NCI-H2107 treated with DMSO at 0.1 percent for 48 hours (cell line): ENCODE data around the gene LEFTY1.

Source experiments
- DNase-seq: peaks from one replicate; lab custom pipeline; 2025; ENCODE audit not compliant: unreplicated experiment; lab: John Stamatoyannopoulos, UW

The LEFTY1 gene

DNA sequence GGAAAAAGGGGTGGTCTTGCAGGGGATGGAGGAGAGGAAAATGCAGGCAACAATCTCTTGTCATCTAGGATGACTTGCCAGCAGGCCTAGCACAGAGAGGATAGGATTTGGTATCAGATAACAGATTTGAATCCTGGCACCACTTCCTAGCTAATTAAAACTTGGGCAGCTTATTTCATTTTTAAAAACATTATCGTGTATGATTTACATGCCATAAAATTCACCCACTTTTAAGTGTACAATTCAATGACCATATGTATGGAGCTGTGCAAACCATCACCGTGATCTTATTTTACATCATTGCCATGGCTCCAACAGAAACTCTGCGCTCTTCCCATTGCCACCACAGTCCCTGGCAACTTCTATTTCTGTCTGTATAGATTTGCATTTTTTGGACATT lies 28.2 kb upstream of the LEFTY1 start:
- DNase-seq, result no peak

DNA sequence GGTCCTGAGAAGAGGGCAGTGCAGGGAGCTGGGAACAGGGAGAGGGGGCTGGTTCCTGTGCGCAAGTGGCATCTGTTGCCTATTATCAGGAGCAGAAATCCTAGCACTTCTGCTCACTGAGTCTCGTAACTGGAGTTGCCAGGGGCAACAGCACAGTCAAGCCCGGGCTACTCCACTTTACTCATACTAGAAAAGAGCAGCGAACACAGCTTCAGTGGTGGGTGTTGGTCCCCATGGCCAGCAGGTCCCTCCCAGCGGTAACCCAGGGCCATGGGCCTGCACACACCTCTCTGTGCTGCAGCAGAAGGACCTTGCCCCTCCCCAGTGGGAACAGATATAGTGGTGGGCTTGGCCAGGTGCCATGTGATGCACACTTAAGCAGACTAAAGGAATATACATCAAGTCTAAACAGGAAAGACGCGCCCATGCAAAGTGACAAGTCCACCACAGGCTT lies 26.6 kb upstream of the LEFTY1 start:
- peak; percentile 17 for DNase-seq

DNA sequence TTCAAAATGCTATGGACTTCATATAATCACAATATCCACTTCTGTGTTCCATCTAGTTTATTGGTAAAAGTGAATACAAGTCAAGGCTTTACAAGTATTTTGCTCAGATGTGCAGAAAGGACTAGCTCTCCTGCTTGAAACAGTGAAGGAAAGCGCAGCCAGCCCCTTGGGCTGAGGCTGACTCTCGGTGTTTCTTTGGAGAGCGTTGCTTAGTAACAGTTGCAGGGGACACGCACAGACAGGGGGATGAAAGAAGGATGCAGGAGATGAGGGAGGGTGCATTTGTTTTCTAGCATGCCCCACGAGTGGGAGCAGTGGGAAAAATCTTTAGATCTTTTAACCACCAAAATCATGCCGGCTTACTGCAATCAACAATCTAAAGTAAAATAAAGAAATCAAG lies 26.0 kb upstream of the LEFTY1 start:
- no peak for DNase-seq

DNA sequence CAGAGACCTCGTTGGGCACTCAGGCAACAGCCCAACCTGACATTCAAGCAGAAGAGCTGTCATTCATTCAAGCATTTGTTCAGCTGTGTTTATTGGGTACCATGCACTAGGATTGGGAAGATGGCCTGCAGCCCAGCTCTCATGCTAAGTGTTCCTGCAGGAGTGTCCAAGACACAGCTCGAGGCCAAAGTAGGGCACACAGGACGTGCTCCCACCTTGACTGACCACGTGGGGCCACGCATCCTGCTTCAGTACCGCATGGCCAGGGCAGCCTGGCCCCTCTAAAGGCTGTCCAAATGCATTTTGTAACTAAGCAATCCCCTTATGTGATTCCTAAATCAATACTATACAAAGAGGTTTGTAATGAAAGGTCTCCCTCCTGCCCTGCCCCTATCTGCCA lies 25.4 kb upstream of the LEFTY1 start:
- DNase-seq, result no peak

DNA sequence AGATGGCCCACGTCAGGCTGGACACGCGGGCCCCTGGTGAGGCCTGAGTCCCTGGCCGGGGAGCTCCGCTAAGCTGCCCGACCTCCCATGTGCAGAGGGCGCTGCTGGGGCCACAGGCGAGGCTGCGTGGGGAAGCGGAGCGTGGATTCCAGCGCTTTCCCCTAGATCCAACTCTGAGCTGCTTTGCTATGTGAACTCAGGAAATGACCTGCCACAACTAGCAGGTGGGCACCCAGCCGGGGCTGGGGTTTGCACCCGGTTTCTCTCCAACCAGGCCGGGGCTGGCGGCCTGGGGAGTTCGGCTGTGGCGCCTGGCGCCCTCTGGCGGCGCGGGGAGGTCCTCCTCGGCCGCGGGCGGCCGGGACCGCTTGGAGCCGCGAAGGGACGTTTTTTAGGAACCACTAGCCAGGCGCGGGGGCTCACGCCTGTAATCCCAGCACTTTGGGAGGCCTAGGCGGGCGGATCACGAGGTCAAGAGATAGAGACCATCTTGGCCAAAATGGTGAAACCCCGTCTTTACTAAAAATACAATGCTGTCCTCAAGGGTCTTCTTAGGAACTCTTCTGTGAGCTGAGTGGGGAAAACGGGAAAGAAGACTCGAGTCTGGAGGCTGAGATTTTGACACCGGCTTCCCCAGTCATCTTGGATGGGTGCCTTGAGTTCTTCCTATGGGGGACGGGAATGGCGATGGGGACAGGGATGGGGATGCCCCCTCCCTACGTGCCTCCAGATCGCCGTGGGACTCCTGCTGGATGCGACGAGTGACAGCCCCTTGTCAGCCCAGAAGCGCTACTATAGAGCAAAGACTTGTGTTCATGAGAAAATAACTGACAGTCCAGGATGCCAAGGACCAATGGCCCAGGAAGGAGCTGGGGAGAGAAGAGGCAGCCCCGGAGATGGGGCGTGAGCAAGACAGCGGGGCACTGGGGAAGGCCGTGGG lies 22.5 kb upstream of the LEFTY1 start:
- no peak for DNase-seq

DNA sequence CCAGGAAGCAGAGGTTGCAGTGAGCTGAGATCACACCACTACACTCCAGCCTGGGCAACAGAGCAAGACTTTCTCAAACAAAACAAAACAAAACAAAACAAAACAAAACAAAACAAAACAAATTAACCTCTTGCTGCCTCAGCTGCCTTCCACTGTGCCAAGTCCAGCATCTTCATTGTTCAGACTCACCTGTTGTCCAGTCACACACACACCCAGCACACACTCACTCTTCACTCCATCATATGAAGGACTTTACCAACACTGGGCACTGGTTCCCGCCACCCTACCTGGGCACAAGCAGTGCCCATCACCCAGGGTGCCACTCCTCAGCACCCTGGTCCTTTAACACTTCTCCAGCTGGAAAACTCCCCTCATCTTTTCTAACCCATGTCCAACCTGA lies 20.5 kb upstream of the LEFTY1 start:
- no peak for DNase-seq

DNA sequence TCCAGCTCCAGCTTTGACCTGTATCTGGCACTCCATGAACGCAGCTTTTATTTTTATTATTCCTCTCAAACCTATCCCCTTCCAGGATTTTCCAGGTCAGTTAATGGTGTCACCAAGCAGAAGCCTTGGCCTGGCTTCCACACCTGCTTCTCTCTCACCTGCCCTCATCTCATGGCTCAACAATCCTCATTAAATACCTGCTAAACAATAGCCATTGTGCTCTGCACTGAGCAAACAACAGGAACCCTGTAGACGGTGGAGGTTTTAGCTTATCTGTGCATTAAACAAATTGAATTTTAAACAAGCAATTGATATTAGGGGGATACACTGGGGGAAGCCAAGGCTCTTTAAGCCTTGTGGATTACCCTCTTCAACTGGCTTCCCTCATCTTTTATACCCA lies 19.8 kb upstream of the LEFTY1 start:
- peak; percentile 84 for DNase-seq

DNA sequence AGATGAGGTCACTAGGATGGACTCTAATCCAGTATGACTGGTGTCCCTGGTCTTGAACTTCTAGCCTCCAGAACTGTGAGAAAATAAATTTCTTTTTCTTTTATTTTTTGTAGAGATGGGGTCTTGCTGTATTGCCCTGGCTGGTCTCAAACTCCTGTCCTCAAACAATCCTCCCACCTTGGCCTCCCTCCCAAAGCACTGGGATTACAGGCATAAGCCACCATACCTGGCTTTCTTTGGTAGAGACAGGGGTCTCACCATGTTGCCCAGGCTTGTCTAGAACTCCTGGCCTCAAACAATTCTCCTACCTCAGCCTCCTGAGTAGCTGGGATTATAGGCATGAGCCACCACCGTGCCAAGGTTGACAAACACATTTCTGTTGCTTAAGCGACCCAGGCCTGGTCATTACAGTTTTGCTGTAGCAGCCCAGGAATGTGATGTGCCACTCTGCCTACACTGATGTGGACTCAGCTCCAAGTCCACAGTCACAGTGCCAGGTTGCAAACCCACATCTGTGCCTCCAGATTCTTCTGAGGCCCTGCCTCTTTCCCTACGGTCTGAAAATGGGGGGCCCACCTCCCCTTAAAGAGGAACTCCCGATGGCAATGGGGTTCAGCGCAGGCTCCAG lies 19.2 kb upstream of the LEFTY1 start:
- no peak for DNase-seq

DNA sequence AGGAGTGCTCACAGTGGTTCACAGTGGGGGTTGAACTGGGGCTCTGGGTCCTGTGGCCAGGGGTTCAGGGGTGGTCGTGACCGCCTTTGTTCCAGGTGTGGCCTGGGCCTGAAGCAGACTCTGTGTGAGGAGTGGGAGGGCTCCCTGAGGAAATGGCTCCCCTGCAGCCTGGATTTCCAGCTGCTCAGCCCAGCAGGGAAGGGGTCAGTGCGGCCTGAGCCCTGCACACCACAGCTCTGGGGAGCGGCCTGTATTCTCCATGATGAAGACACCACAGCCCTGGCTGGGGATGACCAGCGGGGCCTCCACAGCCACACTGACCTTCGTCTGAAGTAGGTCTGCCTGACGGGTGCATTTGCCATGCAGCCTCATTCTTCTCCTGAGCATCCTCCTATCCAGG lies 18.4 kb upstream of the LEFTY1 start:
- no peak for DNase-seq

DNA sequence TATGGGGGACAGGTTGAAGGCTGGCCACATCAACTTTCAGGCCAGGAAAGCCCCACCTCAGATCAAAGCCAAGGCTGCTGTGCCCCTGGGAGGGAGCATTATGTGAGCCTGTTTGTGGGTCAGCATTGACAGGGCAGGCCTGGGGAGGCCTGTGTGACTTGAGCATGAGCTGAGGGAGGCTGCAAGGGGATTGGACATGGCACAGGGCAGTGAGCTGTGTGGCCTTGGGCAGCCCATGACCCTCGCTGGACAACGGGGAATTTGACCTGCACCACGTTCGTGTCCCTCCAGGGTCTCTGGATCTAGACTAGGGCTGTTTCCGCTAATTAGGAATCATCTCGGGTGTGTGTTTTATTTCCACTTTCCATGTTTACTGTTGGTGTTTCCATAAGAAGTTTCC lies 17.5 kb upstream of the LEFTY1 start:
- DNase-seq, result no peak

DNA sequence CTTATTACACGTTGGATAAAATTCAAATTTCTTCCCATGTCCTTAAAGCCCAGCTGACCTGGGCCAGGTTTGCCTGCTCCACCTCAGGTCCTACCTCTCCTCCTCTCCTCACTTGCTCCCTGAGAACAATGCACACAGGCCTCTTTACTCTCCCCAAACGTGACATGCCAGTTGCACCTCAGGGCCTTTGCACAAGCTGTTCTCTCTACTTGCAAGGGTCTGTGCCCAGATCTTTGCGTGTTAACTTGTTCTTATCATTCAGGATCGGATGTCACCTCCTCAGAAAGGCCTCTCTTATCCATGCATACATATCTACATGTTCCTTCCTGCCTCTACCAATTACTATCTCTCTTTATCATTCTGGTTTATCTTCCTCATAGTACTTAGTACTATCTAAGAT lies 14.7 kb upstream of the LEFTY1 start:
- no peak for DNase-seq

DNA sequence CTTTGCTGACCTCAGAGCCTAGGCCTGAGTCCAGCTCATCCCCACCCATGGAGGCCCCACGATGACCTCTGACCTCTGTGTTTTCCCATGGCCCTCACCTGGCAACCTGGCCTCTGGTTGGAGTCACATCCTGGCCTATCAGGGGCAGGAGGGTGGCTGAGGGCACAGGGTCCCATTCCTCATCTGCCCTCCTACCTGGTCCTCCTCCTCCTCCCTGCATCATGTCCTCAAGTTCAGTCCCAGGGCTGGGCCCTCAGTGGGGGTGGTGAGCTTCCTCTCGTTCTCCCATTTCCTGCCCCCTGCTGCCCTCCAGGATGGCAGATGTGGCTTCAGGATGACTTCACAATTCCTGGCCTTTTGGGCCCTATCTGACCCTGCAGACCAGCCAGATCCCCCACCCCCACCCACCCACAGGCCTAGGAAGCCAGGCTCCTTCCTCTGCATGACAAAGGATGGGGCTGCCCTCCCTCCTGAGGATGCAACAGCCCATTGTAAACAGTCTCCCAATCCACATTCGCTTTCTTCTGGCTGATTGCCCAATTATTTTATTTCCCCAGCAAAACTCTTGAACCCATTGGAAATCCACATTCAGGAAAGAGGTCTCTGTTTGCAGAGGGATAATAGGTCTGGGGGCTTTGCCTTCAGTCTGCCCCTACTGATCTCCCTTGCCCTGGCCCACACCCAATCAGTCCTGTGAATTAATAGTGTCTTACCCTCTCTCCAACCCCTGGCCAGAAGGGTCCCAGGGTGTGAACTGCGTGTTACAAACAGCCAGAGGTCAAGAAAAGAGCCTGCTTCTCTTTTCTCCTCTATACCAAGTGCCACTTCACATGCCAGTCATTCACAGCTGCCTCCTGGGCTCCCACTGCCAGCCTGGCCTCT lies 10.3 kb upstream of the LEFTY1 start:
- no peak for DNase-seq

DNA sequence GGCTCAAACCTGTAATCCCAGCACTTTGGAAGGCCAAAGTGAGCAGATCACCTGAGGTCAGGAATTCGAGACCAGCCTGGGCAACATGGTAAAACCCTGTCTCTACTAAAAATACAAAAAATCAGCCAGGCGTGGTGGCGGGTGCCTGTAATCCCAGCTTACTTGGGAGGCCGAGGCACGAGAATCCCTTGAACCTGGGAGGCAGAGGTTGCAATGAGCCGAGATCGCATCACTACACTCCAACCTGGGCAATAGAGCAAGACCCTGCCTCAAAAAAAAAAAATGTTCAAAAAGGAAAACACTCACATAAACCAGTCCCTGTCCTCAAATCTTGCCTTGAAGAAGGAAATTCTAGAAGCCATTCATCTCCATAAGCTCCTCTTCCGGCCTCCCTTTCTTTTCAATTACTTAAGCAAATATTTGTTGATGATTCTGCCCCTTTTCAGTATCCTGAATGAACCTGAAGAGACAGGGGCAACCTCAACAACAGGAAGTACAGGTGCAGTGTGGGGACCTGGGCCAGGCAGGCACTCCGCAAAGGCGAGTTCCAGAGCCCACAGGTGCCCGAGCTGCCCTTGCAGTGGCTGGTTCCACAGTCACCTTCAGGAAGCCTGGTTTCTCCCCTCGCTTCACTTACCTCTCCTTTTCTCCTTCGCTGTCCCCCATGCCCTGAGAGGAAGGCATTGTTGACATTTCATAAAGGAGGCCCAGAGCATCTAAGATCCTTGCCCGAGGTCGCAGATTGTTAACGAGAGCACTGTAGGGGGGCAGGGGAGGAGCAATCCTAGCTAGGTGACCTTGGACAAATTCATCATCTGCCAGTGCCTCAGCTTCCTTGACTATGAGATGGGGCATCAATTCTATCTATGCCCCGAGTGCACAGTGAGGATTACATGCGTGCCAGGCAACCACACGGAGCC lies 8.9 kb upstream of the LEFTY1 start:
- DNase-seq, result peak; percentile 26

DNA sequence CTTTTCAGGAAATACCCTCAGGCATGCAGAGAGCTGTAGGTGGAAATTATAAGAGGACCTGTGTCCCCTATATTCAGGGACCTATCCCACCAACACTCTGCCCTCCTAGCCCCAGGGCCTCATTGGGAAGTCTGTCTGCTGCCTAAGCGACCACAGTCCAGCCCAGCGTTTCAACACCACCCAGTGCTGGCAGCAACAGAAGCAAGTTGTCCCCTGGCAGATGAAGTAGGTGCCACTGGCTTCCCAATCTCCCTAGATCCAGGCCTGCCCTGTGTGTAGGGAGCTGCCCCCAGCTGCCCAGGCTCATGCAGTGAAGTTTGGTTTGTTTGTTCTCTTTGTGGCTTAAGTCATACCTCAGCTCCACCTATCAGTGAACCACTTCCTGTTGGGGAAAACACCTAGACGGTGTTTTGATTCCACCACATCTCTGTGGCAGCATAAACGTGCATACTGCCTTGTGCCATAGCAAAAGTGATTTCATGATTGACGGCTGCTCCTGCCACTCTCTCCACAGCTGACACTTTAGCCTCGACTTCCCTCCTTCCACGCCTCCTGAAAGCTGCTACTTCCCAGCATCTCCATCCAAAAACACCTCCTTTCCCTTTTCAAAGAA lies 8.1 kb upstream of the LEFTY1 start:
- peak; percentile 68 for DNase-seq

DNA sequence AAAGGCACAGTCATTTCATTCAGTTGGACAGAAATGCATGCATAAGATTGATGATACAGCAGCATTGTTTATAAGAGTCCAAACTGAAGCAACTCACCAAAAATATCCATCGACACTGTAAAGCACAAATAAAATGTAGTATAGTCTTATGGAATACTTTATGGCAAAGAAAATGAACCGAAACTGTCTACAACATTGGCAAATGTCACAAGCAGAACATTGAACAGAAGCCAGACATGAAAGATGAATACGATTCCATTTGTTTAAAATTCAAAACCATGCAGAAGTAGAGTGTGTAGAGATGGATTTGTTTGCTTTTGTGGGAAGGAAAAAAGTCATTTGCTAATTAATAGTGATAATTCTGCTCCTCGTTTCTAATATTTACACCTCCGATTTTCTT lies 7.5 kb upstream of the LEFTY1 start:
- no peak for DNase-seq

DNA sequence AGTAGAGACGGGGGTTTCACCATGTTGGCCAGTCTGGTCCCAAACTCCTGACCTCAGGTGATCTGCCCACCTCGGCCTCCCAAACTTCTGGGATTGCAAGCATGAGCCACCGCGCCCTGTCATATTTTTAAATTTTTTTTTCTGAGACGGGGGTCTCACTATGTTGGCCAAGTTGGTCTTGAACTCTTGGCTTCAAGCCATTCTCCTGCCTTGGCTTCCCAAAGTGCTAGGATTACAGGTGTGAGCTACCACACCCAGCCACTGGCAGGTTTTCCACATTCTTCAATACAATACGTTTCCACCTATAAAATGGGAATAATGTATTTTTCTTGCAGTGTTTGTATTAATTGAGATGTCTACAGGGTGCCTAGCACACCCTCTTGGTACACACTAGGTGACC lies 3.4 kb upstream of the LEFTY1 start:
- no peak for DNase-seq

DNA sequence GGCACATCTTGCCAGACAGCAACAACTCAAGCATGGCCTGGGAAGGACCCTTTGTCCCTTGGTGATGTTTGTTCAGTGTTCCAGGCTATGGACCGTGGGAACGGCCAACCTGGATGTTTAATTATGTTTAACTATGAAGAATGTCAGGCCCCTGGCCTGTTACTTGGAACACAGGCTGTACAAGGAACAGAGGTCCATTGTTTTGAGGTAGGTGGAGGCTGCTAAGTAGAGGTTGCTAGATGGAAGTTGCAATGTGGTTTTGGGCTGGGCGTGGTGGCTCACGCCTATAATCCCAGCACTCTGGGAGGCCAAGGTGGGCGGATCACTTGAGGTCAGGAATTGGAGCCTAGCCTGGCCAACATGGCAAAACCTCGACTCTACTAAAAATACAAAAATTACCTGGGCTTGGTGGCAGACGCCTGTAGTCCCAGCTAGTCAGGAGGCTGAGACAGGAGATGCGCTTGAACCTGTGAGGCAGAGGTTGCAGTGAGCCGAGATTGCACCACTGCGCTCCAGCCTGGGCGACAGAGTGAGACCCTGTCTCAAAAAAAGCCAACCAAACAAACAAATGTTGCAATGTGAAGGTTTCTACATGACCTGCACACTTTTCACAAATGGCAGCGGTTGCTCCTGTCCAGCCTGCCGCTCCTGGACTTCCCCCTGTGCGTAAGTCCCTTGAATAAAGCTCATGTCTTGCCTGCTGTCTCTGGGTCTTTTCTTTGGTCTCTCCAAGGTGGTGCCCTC lies 2.5 kb upstream of the LEFTY1 start:
- no peak for DNase-seq

DNA sequence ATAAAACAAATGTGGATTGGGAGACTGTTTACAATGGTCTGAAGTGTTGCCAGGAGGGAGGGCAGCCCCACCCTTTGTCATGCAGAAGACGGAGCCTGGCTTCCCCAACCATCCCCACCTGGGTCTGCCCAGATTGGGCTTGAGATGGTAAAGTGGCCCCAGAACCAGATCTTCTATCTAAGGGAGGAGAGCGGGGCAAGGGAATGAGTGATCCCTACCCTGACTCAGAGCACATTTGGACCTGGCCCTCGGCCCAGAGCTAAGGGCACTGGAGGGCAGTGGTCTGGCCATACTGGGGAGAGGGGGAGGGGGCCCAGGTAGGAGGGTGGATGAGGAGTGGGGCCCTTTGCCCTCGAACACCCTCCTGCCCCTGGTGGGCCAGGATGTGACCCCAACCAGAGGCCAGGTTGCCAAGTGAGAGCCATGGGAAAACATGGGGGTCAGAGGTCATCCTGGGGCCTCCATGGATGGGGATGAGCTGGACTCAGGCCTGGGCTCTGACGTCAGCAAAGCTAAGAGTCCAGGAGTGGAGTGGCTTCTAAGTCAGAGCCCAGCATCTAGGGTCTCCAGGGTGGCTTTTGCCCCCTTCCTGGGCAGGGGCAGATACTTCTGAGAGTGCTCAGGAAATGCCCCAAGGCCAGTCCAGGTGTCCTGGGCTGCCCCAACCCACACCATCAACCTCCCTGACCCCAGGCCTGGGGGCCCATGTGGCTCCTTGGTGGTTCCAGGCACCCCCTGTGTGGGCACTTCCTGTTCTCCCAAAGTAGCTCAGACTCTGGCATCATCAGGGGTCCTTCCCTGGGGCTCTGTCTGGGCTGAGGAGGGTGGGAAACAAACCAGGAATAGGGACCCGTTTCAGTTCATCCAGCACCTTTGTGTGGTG lies 1.6 kb upstream of the LEFTY1 start:
- DNase-seq, result no peak
